CD14-positive monocyte (primary cell): ENCODE results near the gene NFKB1. TPM values are rescaled to one million over a fixed set of nuclear protein-coding genes. Genes with fewer than 3 reads are reported as not detected.
A peak's percentile ranks its signal among the peaks of the same experiment; 100 is the strongest.

Experiments
- DNase-seq, 3 donors: peaks; one replicate each; pipeline ENCODE4 v3.0.0-alpha.2; 2011 to 2022
- H2AFZ ChIP-seq: 2 replicates; pipeline ENCODE4 v1.6.0; 2012; ENCODE audit warnings: mild to moderate bottlenecking, low read depth, low read length, inconsistent platforms; ENCODE audit not compliant: insufficient read depth, poor library complexity, severe bottlenecking
- H3K27ac ChIP-seq, 2 donors: 1 replicate in 1 of 2; 2 replicates in 1 of 2; pipeline ENCODE4 v1.5.1; 2012 to 2013; ENCODE audit warnings: low read length in 2 of 2, control low read depth in 1 of 2, inconsistent platforms in 1 of 2, low read depth in 1 of 2, mild to moderate bottlenecking in 1 of 2
- H3K27me3 ChIP-seq, 2 donors: one replicate each; pipeline versions ENCODE4 v1.6.0 to v1.6.1; 2011 to 2013; ENCODE audit warnings: low read length in 2 of 2; ENCODE audit not compliant: control insufficient read depth in 2 of 2, insufficient read depth in 2 of 2
- H3K36me3 ChIP-seq, 2 donors: replicated peaks in 1 of 2; 1 replicate in 1 of 2; 2 replicates in 1 of 2; pipeline versions ENCODE4 v1.5.1 to v1.6.1; 2012 to 2013; ENCODE audit warnings: low read length in 2 of 2, control low read depth in 1 of 2, inconsistent platforms in 1 of 2, mild to moderate bottlenecking in 1 of 2; ENCODE audit not compliant: insufficient read depth in 2 of 2, control insufficient read depth in 1 of 2
- H3K4me1 ChIP-seq, 2 donors: 1 replicate in 1 of 2; 2 replicates in 1 of 2; pipeline versions ENCODE4 v1.5.1 to v1.6.1; 2012 to 2013; ENCODE audit warnings: low read length in 2 of 2, control low read depth in 1 of 2, inconsistent platforms in 1 of 2, mild to moderate bottlenecking in 1 of 2, moderate library complexity in 1 of 2; ENCODE audit not compliant: insufficient read depth in 2 of 2, control insufficient read depth in 1 of 2
- H3K4me2 ChIP-seq: replicated peaks from 2 replicates; pipeline ENCODE3; 2012; ENCODE audit warnings: low read length, moderate library complexity, mild to moderate bottlenecking; ENCODE audit not compliant: poor library complexity, severe bottlenecking; ENCODE audit errors: extremely low read depth
- H3K4me3 ChIP-seq, 3 experiments: fragments of 200-600 bp in 1 of 3; sonication (generic) in 1 of 3; replicated peaks in 1 of 3; 1 replicate in 2 of 3; 2 replicates in 1 of 3; pipeline ENCODE4 v1.5.1; 2011 to 2013; ENCODE audit warnings: low read length in 3 of 3, mild to moderate bottlenecking in 3 of 3, control low read depth in 2 of 3, low read depth in 2 of 3, inconsistent platforms in 1 of 3, moderate library complexity in 1 of 3
- H3K79me2 ChIP-seq: 2 replicates; pipeline ENCODE4 v1.6.0; 2012; ENCODE audit warnings: mild to moderate bottlenecking, control low read depth, inconsistent platforms, low read length, moderate library complexity; ENCODE audit not compliant: insufficient read depth
- H3K9ac ChIP-seq: 2 replicates; pipeline ENCODE4 v1.6.0; 2017; ENCODE audit warnings: low read length, mild to moderate bottlenecking; ENCODE audit not compliant: insufficient read depth, poor library complexity, severe bottlenecking
- H3K9me3 ChIP-seq, 2 donors: replicated peaks in 1 of 2; 1 replicate in 1 of 2; 2 replicates in 1 of 2; pipeline versions ENCODE4 v1.5.1 to v1.6.1; 2012 to 2013; ENCODE audit warnings: low read length in 2 of 2, control low read depth in 1 of 2; ENCODE audit not compliant: control insufficient read depth in 1 of 2, insufficient read depth in 1 of 2
- H4K20me1 ChIP-seq: 2 replicates; pipeline ENCODE4 v1.6.0; 2012; ENCODE audit warnings: mild to moderate bottlenecking, low read length, control low read depth, moderate library complexity; ENCODE audit not compliant: insufficient read depth
- H3K27ac Mint-ChIP-seq, 7 donors: one replicate each; pipeline ENCODE4 v1.8.0; 2020; ENCODE audit warnings: mild to moderate bottlenecking in 7 of 7, mixed read lengths in 7 of 7, moderate library complexity in 6 of 7, inconsistent platforms in 2 of 7
- H3K27me3 Mint-ChIP-seq, 3 donors: one replicate each; pipeline ENCODE4 v1.8.0; 2021 to 2022; ENCODE audit warnings: low read depth in 3 of 3, mild to moderate bottlenecking in 3 of 3, mixed read lengths in 3 of 3, moderate library complexity in 3 of 3, inconsistent platforms in 1 of 3
- H3K36me3 Mint-ChIP-seq, 2 donors: one replicate each; pipeline ENCODE4 v1.8.0; 2020; ENCODE audit warnings: mixed read lengths in 2 of 2, inconsistent platforms in 1 of 2, mild to moderate bottlenecking in 1 of 2
- H3K4me1 Mint-ChIP-seq: one replicate; pipeline ENCODE4 v1.8.0; 2020; ENCODE audit warnings: mild to moderate bottlenecking, mixed read lengths
- H3K4me3 Mint-ChIP-seq, 2 donors: one replicate each; pipeline ENCODE4 v1.8.0; 2020; ENCODE audit warnings: mild to moderate bottlenecking in 2 of 2, mixed read lengths in 2 of 2, moderate library complexity in 1 of 2
- H3K9me3 Mint-ChIP-seq, 7 donors: one replicate each; pipeline ENCODE4 v1.8.0; 2020 to 2022; ENCODE audit warnings: mixed read lengths in 7 of 7, mild to moderate bottlenecking in 6 of 7, moderate library complexity in 6 of 7, inconsistent platforms in 2 of 7
- WGBS: methylation state at CpG from one replicate; pipeline ENCODE4 v1.1.5; 2013; ENCODE audit warnings: missing lambda C conversion rate; ENCODE audit not compliant: insufficient coverage; 5-methylcytosine and 5-hydroxymethylcytosine counted together
- intact Hi-C, 2 donors: fragments of 100-400 bp; cut with micrococcal nuclease; formaldehyde crosslinking; loops; one replicate each; pipeline versions ENCODE4 v1.15.0 to v1.15.1; 2023
- polyA plus RNA-seq, 3 donors: library from polyadenylated mRNA; depleted of rRNA in 1 of 3; unstranded in 2 of 3; stranded (reverse) in 1 of 3; fragments of 300-500 nt in 2 of 3; fragments of >200 nt in 1 of 3; fragmentation: Illumina TruSeq in 2 of 3; gene quantifications; 1 replicate in 2 of 3; 2 replicates in 1 of 3; pipeline ENCODE4 v1.2.3, GENCODE V29; 2012 to 2021
- TF ChIP-seq, protein P1 (sequence below): fragments of 200-600 bp; IDR thresholded peaks from one replicate; pipeline ENCODE4 v1.8.0; 2022; ENCODE audit warnings: antibody characterized with exemption, mild to moderate bottlenecking

The NFKB1 gene
- polyA plus RNA-seq, 3 donors: 9.0 to 34.4 (median 17.8) TPM

DNA sequence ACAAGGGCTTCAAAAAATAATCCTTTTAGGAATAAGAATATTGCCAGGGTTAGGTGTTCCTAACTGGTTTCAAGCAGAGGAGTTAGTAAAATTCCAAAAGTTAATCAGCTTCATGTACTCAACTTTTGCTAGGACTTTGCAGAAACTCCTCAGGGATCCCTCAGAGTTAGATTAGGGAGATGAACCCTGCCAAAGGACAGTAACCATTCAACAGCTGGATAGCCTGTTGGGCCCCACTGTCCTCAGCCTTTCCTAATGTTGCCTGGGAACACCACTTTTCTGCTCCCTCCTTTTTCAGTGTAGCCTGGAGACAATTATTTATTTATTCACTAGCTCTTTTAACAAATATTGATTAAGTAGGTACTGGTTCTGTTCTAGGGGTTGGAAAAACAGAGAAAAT lies 53.8 kb downstream of the NFKB1 start:
- Mint-ChIP-seq H3K4me1 (peaks cover 9% of the 10 kb centered on the region), H3K9me3 (no peaks in the 10 kb centered on the region), H3K36me3 (peaks cover 38 to 42% of the 10 kb centered on the region in 2 donors), H3K27me3 (no peaks in the 10 kb centered on the region), H3K4me3 (no peak overlapping the region), H3K27ac (no peak overlapping the region)
- intact Hi-C loops: no loop called here
- Histone ChIP-seq H2AFZ (no peak overlapping the region), H3K79me2 (peaks cover 3% of the 10 kb centered on the region), H3K4me2 (no peak overlapping the region), H3K36me3 (peaks cover 20 to 80% of the 10 kb centered on the region in 2 donors), H3K27ac (no peak overlapping the region), H3K9me3 (no peaks in the 10 kb centered on the region), H3K4me3 (no peak overlapping the region), H3K4me1 (no peaks in the 10 kb centered on the region), H3K27me3 (no peaks in the 10 kb centered on the region), H3K9ac (no peak overlapping the region), H4K20me1 (peaks cover 95% of the 10 kb centered on the region)
- TF ChIP-seq, protein P1, sequence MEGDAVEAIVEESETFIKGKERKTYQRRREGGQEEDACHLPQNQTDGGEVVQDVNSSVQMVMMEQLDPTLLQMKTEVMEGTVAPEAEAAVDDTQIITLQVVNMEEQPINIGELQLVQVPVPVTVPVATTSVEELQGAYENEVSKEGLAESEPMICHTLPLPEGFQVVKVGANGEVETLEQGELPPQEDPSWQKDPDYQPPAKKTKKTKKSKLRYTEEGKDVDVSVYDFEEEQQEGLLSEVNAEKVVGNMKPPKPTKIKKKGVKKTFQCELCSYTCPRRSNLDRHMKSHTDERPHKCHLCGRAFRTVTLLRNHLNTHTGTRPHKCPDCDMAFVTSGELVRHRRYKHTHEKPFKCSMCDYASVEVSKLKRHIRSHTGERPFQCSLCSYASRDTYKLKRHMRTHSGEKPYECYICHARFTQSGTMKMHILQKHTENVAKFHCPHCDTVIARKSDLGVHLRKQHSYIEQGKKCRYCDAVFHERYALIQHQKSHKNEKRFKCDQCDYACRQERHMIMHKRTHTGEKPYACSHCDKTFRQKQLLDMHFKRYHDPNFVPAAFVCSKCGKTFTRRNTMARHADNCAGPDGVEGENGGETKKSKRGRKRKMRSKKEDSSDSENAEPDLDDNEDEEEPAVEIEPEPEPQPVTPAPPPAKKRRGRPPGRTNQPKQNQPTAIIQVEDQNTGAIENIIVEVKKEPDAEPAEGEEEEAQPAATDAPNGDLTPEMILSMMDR: no peak
- DNase-seq: no peak

DNA sequence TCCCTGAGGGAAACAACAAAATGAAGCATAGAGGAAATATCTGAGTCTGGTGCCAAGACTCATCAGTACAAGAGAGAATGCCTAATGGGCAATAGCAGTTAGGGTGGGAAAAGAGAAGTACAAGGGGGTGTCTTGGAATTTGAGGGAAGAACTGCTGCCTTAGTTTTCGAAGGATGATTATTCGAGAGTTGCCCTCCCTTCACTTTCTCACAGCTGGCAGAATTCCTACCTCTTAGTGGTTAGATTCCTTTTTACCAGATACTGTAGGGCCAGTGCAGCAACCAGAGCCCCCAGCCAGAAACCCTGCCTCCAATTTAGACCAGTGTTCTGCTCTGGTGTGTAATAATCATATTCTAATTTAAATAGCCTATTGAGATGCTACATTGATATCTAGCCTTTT lies 56.5 kb downstream of the NFKB1 start:
- no peaks in the 10 kb centered on the region for H3K79me2 ChIP-seq
- Mint-ChIP-seq H3K27ac (no peak overlapping the region), H3K9me3 (no peaks in the 10 kb centered on the region)

More for the DNA sequence above, 56.5 kb downstream of the NFKB1 start:
- Mint-ChIP-seq H3K4me1 (peaks cover 14% of the 10 kb centered on the region), H3K27me3 (no peaks in the 10 kb centered on the region), H3K4me3 (no peak overlapping the region), H3K36me3 (peaks cover 40 to 41% of the 10 kb centered on the region in 2 donors)
- no peaks in the 10 kb centered on the region for H3K9me3 ChIP-seq
- peak overlapping the region in 1 of 2 donors; percentile 5 for H3K27ac ChIP-seq
- no peaks in the 10 kb centered on the region for H3K4me1 ChIP-seq
- no peak overlapping the region for H3K9ac ChIP-seq
- peaks cover 98% of the 10 kb centered on the region for H4K20me1 ChIP-seq
- no peaks in the 10 kb centered on the region for H3K27me3 ChIP-seq
- no peak overlapping the region for H3K4me3 ChIP-seq
- H3K4me2 ChIP-seq: no peak overlapping the region
- TF ChIP-seq, protein P1: no peak
- no peak overlapping the region for H2AFZ ChIP-seq
- peaks cover 5 to 71% of the 10 kb centered on the region in 2 donors for H3K36me3 ChIP-seq
- intact Hi-C loops: no loop called here
- DNase-seq: no peak
- no CpG with 5 or more reads among the region's 2 CpGs for WGBS
